Regular cardiac myocyte (primary cell): ENCODE measurements around the gene GTF2IRD2. TPM values are rescaled to one million over a fixed set of nuclear protein-coding genes. Genes with fewer than 3 reads are reported as not detected.

Source experiments
- total RNA-seq: library from RNA; depleted of rRNA; stranded (reverse); fragments of >200 nt; gene quantifications from 2 replicates; pipeline ENCODE4 v1.2.3, GENCODE V29; 2014

GTF2IRD2 gene
- total RNA-seq = 1.3 and 2.8 TPM in 2 replicates

DNA sequence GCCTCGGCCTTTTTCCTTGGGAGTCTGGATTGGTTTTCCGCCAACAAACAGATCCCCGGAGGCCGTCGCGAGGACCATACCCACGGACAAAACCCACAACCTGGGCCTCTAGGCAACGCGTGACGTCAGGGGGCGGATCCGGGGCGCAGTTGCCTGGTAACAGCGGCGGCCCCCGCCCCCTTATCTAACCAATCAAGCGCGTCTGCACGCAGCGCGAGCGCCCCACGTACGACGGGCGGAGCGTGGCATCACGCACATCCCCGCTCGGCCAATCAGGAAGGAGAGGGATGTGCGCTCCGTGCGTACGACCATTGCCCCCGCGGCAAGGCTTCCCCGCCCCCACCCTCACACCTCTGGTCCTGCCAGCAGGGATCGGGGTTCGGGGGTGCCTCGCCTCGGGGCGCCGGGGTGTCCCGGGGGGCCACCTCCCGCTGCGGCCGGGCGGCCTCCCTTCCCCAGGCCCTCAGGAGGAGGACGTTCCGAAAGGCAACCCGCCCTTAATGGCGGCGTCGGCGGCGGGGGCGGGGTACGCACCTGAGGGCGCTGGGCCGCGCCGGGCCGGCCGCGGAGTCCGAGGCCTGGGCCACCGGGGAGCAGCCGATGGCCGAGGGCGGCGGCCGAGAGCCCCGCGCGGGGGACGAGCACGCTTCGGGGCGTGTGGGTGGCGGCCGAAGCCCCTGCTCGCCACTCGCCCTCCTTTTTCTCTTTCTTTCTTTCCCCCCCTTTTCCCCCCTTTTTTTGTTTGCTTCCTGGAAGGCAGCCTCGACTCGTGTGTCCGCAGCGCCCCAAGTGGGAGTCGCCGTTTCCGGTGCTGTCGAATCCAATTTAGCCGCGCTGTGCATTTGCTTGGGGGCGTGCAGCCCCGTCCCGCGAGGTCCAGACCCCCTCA is at the start of gene GTF2IRD2:
TSS of gene GTF2IRD2 (minus strand) at position 773 of the 889 bp plus-strand sequence. CDS start 15,227 bp downstream, outside the sequence.

DNA sequence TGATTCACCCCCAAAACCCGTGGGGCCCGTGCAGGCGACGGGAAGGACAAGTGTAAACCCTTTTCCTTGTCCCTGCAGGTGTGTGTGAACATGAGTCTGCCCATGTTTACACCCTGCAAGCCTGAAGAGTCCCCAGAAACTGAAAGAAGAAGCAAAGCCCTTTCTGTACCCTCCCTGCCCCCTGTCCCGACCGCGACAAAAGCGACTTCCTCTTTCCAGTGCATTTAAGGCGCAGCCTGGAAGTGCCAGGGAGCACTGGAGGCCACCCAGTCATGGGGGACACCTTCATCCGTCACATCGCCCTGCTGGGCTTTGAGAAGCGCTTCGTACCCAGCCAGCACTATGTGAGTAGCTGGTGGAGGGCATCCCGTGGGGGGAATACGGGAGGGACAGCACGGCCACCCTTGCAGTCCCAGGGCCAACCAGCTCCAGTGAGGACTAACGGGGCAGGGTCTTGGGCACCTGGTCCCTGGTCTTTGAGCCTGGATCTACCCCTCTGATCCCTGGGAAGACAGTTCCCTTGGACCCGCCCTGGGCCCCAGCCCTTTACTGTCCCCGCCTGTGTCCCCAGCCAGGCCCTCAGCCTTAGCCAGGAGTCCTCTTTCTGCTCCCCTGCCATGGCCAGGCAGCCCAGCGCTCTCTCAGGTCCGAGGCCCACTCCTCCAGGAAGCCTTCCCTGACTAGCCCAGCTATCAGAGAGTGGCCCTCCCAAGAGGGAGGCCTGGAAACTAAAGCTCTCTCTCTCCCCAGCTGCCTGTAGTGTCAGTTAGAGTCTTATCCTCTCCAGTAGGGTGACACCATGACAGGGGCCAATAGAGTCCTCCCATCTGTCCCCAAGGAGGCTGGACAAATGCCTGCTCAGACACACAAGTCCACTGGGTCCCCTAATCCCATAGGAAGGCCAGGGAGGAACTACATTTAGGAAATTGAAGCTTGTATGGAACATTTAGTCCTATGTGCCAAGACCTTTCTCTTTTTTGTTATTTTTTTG is 77.3 kb downstream of the GTF2IRD2 start, which contains the start of gene NCF1:
TSS of gene NCF1 (plus strand) at position 252 of the 991 bp plus-strand sequence. CDS start at position 273, 21 bp downstream.

Other genes with a start within 250 kb of the GTF2IRD2 start
- gene GTF2I, start 193.9 kb downstream of the GTF2IRD2 start, total RNA-seq = 71.7 and 78.1 TPM in 2 replicates
- not detected in 2 replicates for gene NCF1, start 77.6 kb downstream of the GTF2IRD2 start, total RNA-seq
- 7.3 and 16.9 TPM in 2 replicates for gene CASTOR2, start 113.1 kb upstream of the GTF2IRD2 start, total RNA-seq
- 47.4 and 83.0 TPM in 2 replicates for gene RCC1L, start 222.2 kb upstream of the GTF2IRD2 start, total RNA-seq
- 9.4 and 24.2 TPM in 2 replicates for gene GTF2IRD2B, start 241.0 kb upstream of the GTF2IRD2 start, total RNA-seq